OCI-LY3 (cell line): ENCODE data around the gene SMIM43.

Experiments used
- EZH2phosphoT487 ChIP-seq: fragments of 200-600 bp; shearing (Covaris generic); IDR thresholded peaks from 2 replicates; pipeline ENCODE4 v1.6.1; 2018; ENCODE audit warnings: antibody characterized with exemption, mixed run types, low read depth
- TF ChIP-seq, protein P1 (sequence below): fragments of 200-600, 300-600 bp; sonication (generic); IDR thresholded peaks from 2 replicates; pipeline ENCODE4 v1.5.1; 2014; ENCODE audit warnings: antibody characterized with exemption, low read length, low read depth

GRCh38 chr4:121717680-121718237, 47.2 kb downstream of the SMIM43 start:
- TF ChIP-seq, protein P1, sequence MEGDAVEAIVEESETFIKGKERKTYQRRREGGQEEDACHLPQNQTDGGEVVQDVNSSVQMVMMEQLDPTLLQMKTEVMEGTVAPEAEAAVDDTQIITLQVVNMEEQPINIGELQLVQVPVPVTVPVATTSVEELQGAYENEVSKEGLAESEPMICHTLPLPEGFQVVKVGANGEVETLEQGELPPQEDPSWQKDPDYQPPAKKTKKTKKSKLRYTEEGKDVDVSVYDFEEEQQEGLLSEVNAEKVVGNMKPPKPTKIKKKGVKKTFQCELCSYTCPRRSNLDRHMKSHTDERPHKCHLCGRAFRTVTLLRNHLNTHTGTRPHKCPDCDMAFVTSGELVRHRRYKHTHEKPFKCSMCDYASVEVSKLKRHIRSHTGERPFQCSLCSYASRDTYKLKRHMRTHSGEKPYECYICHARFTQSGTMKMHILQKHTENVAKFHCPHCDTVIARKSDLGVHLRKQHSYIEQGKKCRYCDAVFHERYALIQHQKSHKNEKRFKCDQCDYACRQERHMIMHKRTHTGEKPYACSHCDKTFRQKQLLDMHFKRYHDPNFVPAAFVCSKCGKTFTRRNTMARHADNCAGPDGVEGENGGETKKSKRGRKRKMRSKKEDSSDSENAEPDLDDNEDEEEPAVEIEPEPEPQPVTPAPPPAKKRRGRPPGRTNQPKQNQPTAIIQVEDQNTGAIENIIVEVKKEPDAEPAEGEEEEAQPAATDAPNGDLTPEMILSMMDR = no peak
- no peak for TF ChIP-seq EZH2phosphoT487
